K562 (cell line): ENCODE results near the gene ZNF487. TPM values are rescaled to one million over a fixed set of nuclear protein-coding genes. Genes with fewer than 3 reads are reported as not detected.

Experiments used
- ESRRB ChIP-seq: fragments of 250-450 bp; sonication (Bioruptor Pico); IDR thresholded peaks from 2 replicates; pipeline ENCODE4 v1.5.0; 2020; ENCODE audit warnings: mild to moderate bottlenecking, moderate library complexity, borderline replicate concordance
- FIP1L1 ChIP-seq: fragments of 200-400 bp; formaldehyde crosslinking; IDR thresholded peaks from 2 replicates; pipeline ENCODE4 v1.6.1; 2018; ENCODE audit warnings: mild to moderate bottlenecking, low read depth, low read length; ENCODE audit not compliant: poor library complexity, severe bottlenecking
- GATAD2A ChIP-seq: fragments of 450-650 bp; IDR thresholded peaks from 2 replicates; pipeline ENCODE4 v1.6.1; 2017
- HMGN3 ChIP-seq: IDR thresholded peaks from 2 replicates; pipeline ENCODE4 v1.6.1; 2011; ENCODE audit warnings: borderline replicate concordance, low read depth, mild to moderate bottlenecking, mixed read lengths, low read length; ENCODE audit not compliant: insufficient read length; ENCODE audit errors: extremely low read depth
- ILF3 ChIP-seq: fragments of 450-650 bp; IDR thresholded peaks from 2 replicates; pipeline ENCODE4 v1.6.1; 2018; ENCODE audit warnings: antibody characterized with exemption, mild to moderate bottlenecking, moderate library complexity, borderline replicate concordance
- MTA1 ChIP-seq: fragments of 450-650 bp; IDR thresholded peaks from 2 replicates; pipeline ENCODE4 v1.6.1; 2017; ENCODE audit warnings: borderline replicate concordance
- MXI1 ChIP-seq: IDR thresholded peaks from 2 replicates; pipeline ENCODE4 v1.6.1; 2011; ENCODE audit warnings: low read depth, mild to moderate bottlenecking, improper control_type of control experiment, low read length
- NFE2L1 ChIP-seq: fragments of 450-650 bp; IDR thresholded peaks from 2 replicates; pipeline ENCODE4 v1.6.1; 2016; ENCODE audit warnings: missing genetic modification characterization, low read depth, mild to moderate bottlenecking, missing compliant biosample characterization, moderate library complexity, borderline replicate concordance
- NR2C2 ChIP-seq, 2 experiments: fragments of 200-800 bp in 1 of 2; sonication (Bioruptor generic) in 1 of 2; sonication (generic) in 1 of 2; formaldehyde crosslinking in 1 of 2; IDR thresholded peaks; 2 replicates each; pipeline versions ENCODE4 v1.6.1 to v1.8.0; 2016 to 2022; ENCODE audit warnings: mild to moderate bottlenecking in 1 of 2, missing compliant biosample characterization in 1 of 2, missing genetic modification characterization in 1 of 2, missing genetic modification reagents in 1 of 2
- POLR2B ChIP-seq: fragments of 450-650 bp; IDR thresholded peaks from 2 replicates; pipeline ENCODE4 v1.6.1; 2018; ENCODE audit warnings: low read depth; ENCODE audit not compliant: partially characterized antibody
- RBBP5 ChIP-seq: fragments of 200-600 bp; sonication (generic); IDR thresholded peaks from 2 replicates; pipeline ENCODE4 v1.6.1; 2012; ENCODE audit warnings: borderline replicate concordance, mild to moderate bottlenecking, low read length, control low read depth, inconsistent platforms; ENCODE audit not compliant: insufficient read depth, poor library complexity, severe bottlenecking
- RBM15 ChIP-seq: fragments of 200-400 bp; formaldehyde crosslinking; IDR thresholded peaks from 2 replicates; pipeline ENCODE4 v1.6.1; 2018; ENCODE audit warnings: mild to moderate bottlenecking, low read length, moderate library complexity; ENCODE audit not compliant: insufficient read depth
- RNF219 ChIP-seq: fragments of 250-450 bp; sonication (Bioruptor Pico); IDR thresholded peaks from 2 replicates; pipeline ENCODE4 v1.5.0; 2022; ENCODE audit warnings: mild to moderate bottlenecking
- SMARCB1 ChIP-seq: IDR thresholded peaks from 2 replicates; pipeline ENCODE4 v1.6.1; 2011; ENCODE audit warnings: improper control_type of control experiment, low read depth; ENCODE audit not compliant: insufficient read length
- USF1 ChIP-seq: sonication (generic); formaldehyde crosslinking; IDR thresholded peaks from 2 replicates; pipeline ENCODE4 v1.9.0; 2022; ENCODE audit warnings: mild to moderate bottlenecking, missing genetic modification reagents
- ZKSCAN8 ChIP-seq: fragments of 200-800 bp; sonication (Bioruptor generic); IDR thresholded peaks from 2 replicates; pipeline ENCODE4 v1.6.1; 2016; ENCODE audit warnings: missing genetic modification characterization, missing compliant biosample characterization
- ZNF274 ChIP-seq: IDR thresholded peaks from 2 replicates; pipeline ENCODE4 v1.6.1; 2011; ENCODE audit warnings: low read depth, mild to moderate bottlenecking, low read length, moderate library complexity, borderline replicate concordance
- ZNF551 ChIP-seq: fragments of 250-450 bp; sonication (Bioruptor Pico); IDR thresholded peaks from 2 replicates; pipeline ENCODE4 v1.5.0; 2021; ENCODE audit warnings: mild to moderate bottlenecking, moderate library complexity
- polyA plus RNA-seq, 8 experiments: library from polyadenylated mRNA; depleted of rRNA in 4 of 8; stranded (reverse) in 5 of 8; unstranded in 3 of 8; fragments of >200 nt; fragmentation: Nextera tagmentation in 2 of 8; fragmentation: Illumina TruSeq in 1 of 8; extraction: Ambion mirVana in 2 of 8; extraction: Trizol in 1 of 8; gene quantifications; 2 replicates each; pipeline versions ENCODE4 v1.2.1 to v1.2.3, GENCODE V29; 2011 to 2014; ENCODE audit warnings: inconsistent platforms in 1 of 8, missing spikeins in 1 of 8
- total RNA-seq, 7 experiments: library from RNA; depleted of rRNA in 6 of 7; stranded (reverse); fragments of >200 nt in 6 of 7; fragmentation: Illumina TruSeq in 2 of 7; extraction: Trizol in 2 of 7; gene quantifications; 2 replicates each; pipeline versions ENCODE4 v1.2.1 to v1.2.3, GENCODE V29; 2011 to 2021; ENCODE audit warnings: low replicate concordance in 1 of 7
- TF ChIP-seq, protein P1 (sequence below): fragments of 450-650 bp; formaldehyde crosslinking; IDR thresholded peaks from 2 replicates; pipeline ENCODE4 v1.4.0; 2020; ENCODE audit warnings: mild to moderate bottlenecking, moderate library complexity
- TF ChIP-seq, protein P2 (sequence below): sonication (generic); formaldehyde crosslinking; IDR thresholded peaks from 2 replicates; pipeline ENCODE4 v1.9.0; 2022; ENCODE audit warnings: mild to moderate bottlenecking, missing genetic modification reagents

Gene ZNF487
- total and polyA plus RNA-seq, 9 of the 15 experiments (the other 6 are each of a cell fraction or from before 2014, with no cell fraction given): 1.9 to 6.5 (median 4.2) TPM

DNA sequence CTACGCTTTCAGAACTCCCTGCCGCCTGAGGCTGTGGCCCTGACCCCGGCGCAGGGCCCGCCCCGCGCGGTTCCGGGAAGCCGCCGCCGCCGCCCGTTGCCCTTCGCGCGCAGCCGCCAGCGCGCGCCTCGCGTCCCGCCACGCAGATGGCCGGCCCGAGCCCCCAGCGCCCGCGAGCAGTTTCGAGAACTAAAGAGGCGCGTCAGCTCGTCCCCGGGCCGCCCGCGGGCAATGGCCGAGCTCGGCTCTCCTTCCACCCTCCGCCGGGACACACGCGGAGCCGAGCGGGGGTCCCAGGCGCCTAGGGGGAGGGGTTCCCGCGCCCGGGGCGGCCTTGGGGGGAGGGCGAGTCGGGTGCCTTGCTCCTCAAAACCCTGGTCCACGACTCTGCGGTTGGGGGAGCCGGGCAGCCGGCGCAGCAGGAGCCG lies 29.7 kb upstream of the ZNF487 start (continued):
- TF ChIP-seq GATAD2A (0 out of 2 replicates have a peak, but pooled peaks have one; percentile 11), ILF3 (no peak), ZNF274 (no peak), SMARCB1 (no peak), HMGN3 (peak; percentile 71), MTA1 (no peak), MXI1 (no peak), NFE2L1 (no peak), RBBP5 (peak; percentile 76), RBM15 (no peak), NR2C2 (CRISPR knock-in tag; IDR thresholded peaks at IDR 0.05) (no peak), NR2C2 (tag; IDR thresholded peaks at IDR 0.05) (peak; percentile 79), RNF219 (CRISPR knock-in tag) (no peak), USF1 (CRISPR knock-in tag) (no peak), ZNF551 (CRISPR knock-in tag) (no peak), ZKSCAN8 (CRISPR knock-in tag) (no peak), POLR2B (no peak), ESRRB (CRISPR knock-in tag) (no peak), FIP1L1 (peak; percentile 62)
- TF ChIP-seq, protein P1, sequence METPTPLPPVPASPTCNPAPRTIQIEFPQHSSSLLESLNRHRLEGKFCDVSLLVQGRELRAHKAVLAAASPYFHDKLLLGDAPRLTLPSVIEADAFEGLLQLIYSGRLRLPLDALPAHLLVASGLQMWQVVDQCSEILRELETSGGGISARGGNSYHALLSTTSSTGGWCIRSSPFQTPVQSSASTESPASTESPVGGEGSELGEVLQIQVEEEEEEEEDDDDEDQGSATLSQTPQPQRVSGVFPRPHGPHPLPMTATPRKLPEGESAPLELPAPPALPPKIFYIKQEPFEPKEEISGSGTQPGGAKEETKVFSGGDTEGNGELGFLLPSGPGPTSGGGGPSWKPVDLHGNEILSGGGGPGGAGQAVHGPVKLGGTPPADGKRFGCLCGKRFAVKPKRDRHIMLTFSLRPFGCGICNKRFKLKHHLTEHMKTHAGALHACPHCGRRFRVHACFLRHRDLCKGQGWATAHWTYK (CRISPR knock-in tag): peak; percentile 59; the same call in 1 of the 2 replicates
- TF ChIP-seq, protein P2, sequence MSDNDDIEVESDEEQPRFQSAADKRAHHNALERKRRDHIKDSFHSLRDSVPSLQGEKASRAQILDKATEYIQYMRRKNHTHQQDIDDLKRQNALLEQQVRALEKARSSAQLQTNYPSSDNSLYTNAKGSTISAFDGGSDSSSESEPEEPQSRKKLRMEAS: no peak
